Mucosa of descending colon (tissue), 3 donors: ENCODE results near the gene SERPINA3. TPM values are rescaled to one million over a fixed set of nuclear protein-coding genes. Genes with fewer than 3 reads are reported as not detected.
"Not testable (repeated sequence)": the region's sequence is repeated elsewhere in the genome, so short reads cannot be mapped to it uniquely, and the experiment has no call there.

Experiments used
- ATAC-seq: fragments of 200-7000 bp; cut with Tn5 transposase; one replicate; pipeline ENCODE4 v1.9.1; 2020; ENCODE audit warnings: mild to moderate bottlenecking, moderate library complexity
- DNase-seq, 3 donors: peaks; one replicate each; pipeline ENCODE4 v3.0.0-alpha.2; 2020
- H3K36me3 ChIP-seq: fragments of 200-600 bp; one replicate; pipeline ENCODE4 v1.8.0; 2021; ENCODE audit warnings: low read depth, mild to moderate bottlenecking
- H3K4me1 ChIP-seq: fragments of 200-600 bp; one replicate; pipeline ENCODE4 v1.8.0; 2021; ENCODE audit warnings: low read depth, mild to moderate bottlenecking
- H3K4me3 ChIP-seq: fragments of 200-600 bp; one replicate; pipeline ENCODE4 v1.8.0; 2021; ENCODE audit warnings: mild to moderate bottlenecking
- H3K9me3 ChIP-seq: fragments of 200-600 bp; one replicate; pipeline ENCODE4 v1.8.0; 2021; ENCODE audit warnings: mild to moderate bottlenecking
- intact Hi-C, 2 donors: fragments of 100-400 bp; cut with DNase I in 1 of 2; cut with micrococcal nuclease in 1 of 2; formaldehyde crosslinking; loops; one replicate each; pipeline versions ENCODE4 v1.11.0 to v1.11.1; 2022; cut with DNase I, micrococcal nuclease
- total RNA-seq, 3 donors: library from RNA; stranded (reverse); fragmentation: NEBNext Ultra II Directional in 2 of 3; extraction: Animal tissue kit (Norgen Biotek cat#: 25700) in 2 of 3; gene quantifications; one replicate each; pipeline versions ENCODE4 v1.2.1 to v1.2.4, GENCODE V29; 2021 to 2023
- TF ChIP-seq, protein P1 (sequence below): fragments of 200-600 bp; IDR thresholded peaks from one replicate; pipeline ENCODE4 v1.8.0; 2022; ENCODE audit warnings: antibody characterized with exemption, mild to moderate bottlenecking
- donor health status: DM: no; HTN: no; CAD: no; lungs with moderate emphysema.
- donor health status: DM: no; HTN: no; CAD: no.
- donor health status: DM: no; HTN: yes; CAD: no.

SERPINA3 gene
- total RNA-seq, 3 donors from 2014 or later, result 3.1 to 43.9 (median 41.3) TPM

GRCh38 chr14:94572637-94573303 is 39.4 kb upstream of the SERPINA3 start:
- TF ChIP-seq, protein P1, sequence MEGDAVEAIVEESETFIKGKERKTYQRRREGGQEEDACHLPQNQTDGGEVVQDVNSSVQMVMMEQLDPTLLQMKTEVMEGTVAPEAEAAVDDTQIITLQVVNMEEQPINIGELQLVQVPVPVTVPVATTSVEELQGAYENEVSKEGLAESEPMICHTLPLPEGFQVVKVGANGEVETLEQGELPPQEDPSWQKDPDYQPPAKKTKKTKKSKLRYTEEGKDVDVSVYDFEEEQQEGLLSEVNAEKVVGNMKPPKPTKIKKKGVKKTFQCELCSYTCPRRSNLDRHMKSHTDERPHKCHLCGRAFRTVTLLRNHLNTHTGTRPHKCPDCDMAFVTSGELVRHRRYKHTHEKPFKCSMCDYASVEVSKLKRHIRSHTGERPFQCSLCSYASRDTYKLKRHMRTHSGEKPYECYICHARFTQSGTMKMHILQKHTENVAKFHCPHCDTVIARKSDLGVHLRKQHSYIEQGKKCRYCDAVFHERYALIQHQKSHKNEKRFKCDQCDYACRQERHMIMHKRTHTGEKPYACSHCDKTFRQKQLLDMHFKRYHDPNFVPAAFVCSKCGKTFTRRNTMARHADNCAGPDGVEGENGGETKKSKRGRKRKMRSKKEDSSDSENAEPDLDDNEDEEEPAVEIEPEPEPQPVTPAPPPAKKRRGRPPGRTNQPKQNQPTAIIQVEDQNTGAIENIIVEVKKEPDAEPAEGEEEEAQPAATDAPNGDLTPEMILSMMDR, result no peak
- Histone ChIP-seq H3K4me3 (no peak overlapping the region), H3K36me3 (no peaks in the 10 kb centered on the region), H3K9me3 (no peaks in the 10 kb centered on the region), H3K4me1 (no peaks in the 10 kb centered on the region)
- ATAC-seq (no peak), DNase-seq (no peak)
- intact Hi-C loops, result no loop called here

DNA sequence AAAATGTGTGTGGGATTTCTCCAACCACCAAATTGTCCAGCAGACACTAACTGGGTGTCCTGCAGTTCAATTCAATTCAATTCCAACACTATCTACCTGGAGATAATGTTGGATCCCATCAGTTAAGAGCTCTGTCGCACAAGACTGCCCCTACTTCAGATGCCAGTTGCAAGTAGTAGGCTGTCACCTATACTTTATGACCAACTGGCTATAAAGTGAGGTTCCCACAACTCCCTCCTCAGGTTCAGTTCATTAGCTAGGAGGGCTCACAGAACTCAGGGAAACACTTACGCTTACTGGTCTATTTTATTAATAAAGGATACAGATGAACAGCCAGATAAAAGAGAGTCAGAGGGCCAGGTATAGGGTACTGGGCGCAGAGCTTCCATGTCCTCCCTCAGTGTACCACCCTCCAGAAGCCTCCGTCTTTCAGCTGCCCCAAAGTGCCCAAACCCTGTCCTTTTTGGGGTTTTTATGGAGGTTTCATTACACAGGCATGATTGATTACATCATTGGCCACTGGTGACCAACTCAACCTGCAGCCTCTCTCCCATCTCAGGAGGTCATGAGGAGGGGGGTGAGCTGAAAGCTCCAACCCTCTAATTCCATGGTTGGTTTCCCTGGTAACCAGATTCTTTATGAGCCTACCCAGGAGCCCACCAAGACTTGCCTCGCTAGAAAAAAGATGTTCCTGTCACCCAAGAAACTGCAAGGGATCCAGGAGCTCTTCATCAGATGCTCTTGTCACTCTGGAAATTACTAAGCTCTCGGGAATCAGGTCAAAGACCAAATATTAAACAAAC is 38.5 kb upstream of the SERPINA3 start:
- no peak for ATAC-seq
- no peak for DNase-seq
- intact Hi-C loops, result no loop called here
- no peaks in the 10 kb centered on the region for H3K36me3 ChIP-seq
- H3K4me3 ChIP-seq, result no peak overlapping the region
- TF ChIP-seq, protein P1, result no peak
- H3K9me3 ChIP-seq, result no peaks in the 10 kb centered on the region
- no peaks in the 10 kb centered on the region for H3K4me1 ChIP-seq

- H3K36me3 ChIP-seq, result no peaks in the 10 kb centered on the region
- H3K4me1 ChIP-seq, result no peaks in the 10 kb centered on the region
- intact Hi-C loops, result no loop called here
- DNase-seq (no peak), ATAC-seq (no peak)
- TF ChIP-seq, protein P1, result no peak
- no peaks in the 10 kb centered on the region for H3K9me3 ChIP-seq
- no peak overlapping the region for H3K4me3 ChIP-seq
Measured at GRCh38 chr14:94574336-94574735, 37.9 kb upstream of the SERPINA3 start.

DNA sequence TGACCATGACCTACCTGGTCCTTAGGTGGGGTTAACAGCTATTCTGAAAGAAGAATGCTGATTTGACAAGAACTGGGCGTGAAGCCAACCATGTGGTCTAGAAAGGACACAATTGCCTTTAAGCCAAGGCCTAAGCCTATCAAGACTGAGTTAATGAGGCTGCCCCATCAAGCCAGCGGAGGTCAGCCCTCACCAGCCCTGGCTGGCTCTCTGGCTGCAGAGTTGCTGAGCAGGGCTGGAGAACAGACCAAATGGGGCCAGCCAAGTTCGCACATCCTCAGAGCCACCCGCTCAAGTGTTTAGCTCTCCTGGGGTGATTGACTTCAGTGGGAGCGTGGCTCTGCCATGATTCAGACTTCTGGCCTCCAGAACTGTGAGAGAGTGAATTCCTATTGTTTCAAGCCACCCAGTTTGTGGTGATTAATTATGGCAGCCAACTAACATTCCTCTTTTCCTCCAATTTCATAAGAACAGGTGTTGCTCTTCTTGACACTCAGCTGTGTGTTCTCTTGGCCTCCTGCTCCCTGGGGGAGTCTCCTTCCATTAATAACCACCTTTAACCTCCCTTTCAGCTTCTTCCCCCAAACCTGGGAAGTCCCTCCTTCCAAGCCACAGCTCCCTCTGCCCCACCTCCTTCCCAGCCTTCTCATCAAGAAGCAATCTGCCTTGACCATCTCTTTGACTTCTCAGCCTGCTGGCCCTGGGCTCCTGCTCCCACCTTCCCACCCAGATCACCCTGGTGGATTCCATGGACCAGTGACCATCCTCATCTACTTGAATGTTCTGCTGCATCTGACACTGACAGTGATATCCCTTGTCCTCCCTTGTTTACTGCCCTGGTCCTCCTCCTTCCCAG is 36.2 kb upstream of the SERPINA3 start:
- DNase-seq (no peak), ATAC-seq (no peak)
- TF ChIP-seq, protein P1, result no peak
- intact Hi-C loops, result no loop called here
- H3K4me3 ChIP-seq, result no peak overlapping the region
- H3K9me3 ChIP-seq, result no peaks in the 10 kb centered on the region
- H3K36me3 ChIP-seq, result no peaks in the 10 kb centered on the region
- no peaks in the 10 kb centered on the region for H3K4me1 ChIP-seq

GRCh38 chr14:94577472-94577871 is 34.7 kb upstream of the SERPINA3 start:
- intact Hi-C loops, DNase-seq, ATAC-seq: not testable (repeated sequence)

More at GRCh38 chr14:94577472-94577871, 34.7 kb upstream of the SERPINA3 start:
- not testable (repeated sequence) for H3K36me3 ChIP-seq, H3K4me1 ChIP-seq, H3K9me3 ChIP-seq, H3K4me3 ChIP-seq
